IMR-90 (cell line): ENCODE data around the gene GABPB2. TPM values are rescaled to one million over a fixed set of nuclear protein-coding genes. Genes with fewer than 3 reads are reported as not detected.

Experiments used
- ATAC-seq: fragments of 200-7000 bp; cut with Tn5 transposase; 2 replicates; pipeline ENCODE4 v1.9.1; 2020; ENCODE audit warnings: low read depth, mild to moderate bottlenecking, moderate library complexity
- BruUV-seq: library from RNA; stranded (reverse); fragments of 400-500 nt; replicated peaks from 2 replicates; lab custom pipeline; 2021; lab: Mats Ljungman, UMichigan
- CTCF ChIA-PET: fragments of 300-600 bp; formaldehyde crosslinking; extraction: SDS; loops from one replicate; lab custom pipeline; 2021; ENCODE audit warnings: antibody characterized with exemption; lab: Yijun Ruan, JAX
- POLR2A ChIA-PET: fragments of 300-600 bp; sonication (Branson Sonifier 250); formaldehyde crosslinking; loops from one replicate; lab custom pipeline; 2022; ENCODE audit warnings: antibody characterized with exemption; ENCODE audit not compliant: unreplicated experiment; lab: Charles Lee
- DNase-seq: peaks from one replicate; pipeline ENCODE4 v3.0.0; 2013
- H2AFZ ChIP-seq: replicated peaks from 2 replicates; pipeline ENCODE3; 2013; ENCODE audit warnings: low read length, mild to moderate bottlenecking; ENCODE audit not compliant: poor library complexity
- H2AK5ac ChIP-seq: 2 replicates; pipeline ENCODE4 v1.6.1; 2013; ENCODE audit warnings: low read depth, low read length, inconsistent platforms
- H2AK9ac ChIP-seq: replicated peaks from 2 replicates; pipeline ENCODE3; 2013; ENCODE audit warnings: mild to moderate bottlenecking, low read depth, low read length, moderate library complexity; ENCODE audit not compliant: poor library complexity
- H2BK120ac ChIP-seq: 2 replicates; pipeline ENCODE4 v1.6.1; 2013; ENCODE audit warnings: low read depth, low read length, inconsistent platforms
- H2BK15ac ChIP-seq: 3 replicates; pipeline ENCODE4 v1.6.1; 2013; ENCODE audit warnings: low read depth, low read length, inconsistent platforms
- H2BK20ac ChIP-seq: 2 replicates; pipeline ENCODE4 v1.6.1; 2013; ENCODE audit warnings: low read depth, mild to moderate bottlenecking, inconsistent platforms, low read length, moderate library complexity
- H2BK5ac ChIP-seq: 2 replicates; pipeline ENCODE4 v1.6.1; 2013; ENCODE audit warnings: mild to moderate bottlenecking, low read depth, low read length, inconsistent platforms; ENCODE audit not compliant: poor library complexity, severe bottlenecking
- H3K14ac ChIP-seq: replicated peaks from 2 replicates; pipeline ENCODE4 v1.6.1; 2013; ENCODE audit warnings: low read depth, low read length, inconsistent platforms
- H3K18ac ChIP-seq: 2 replicates; pipeline ENCODE4 v1.6.1; 2013; ENCODE audit warnings: low read depth, low read length, control low read depth
- H3K23ac ChIP-seq: 2 replicates; pipeline ENCODE4 v1.6.1; 2013; ENCODE audit warnings: low read depth, low read length, inconsistent platforms
- H3K27ac ChIP-seq: 2 replicates; pipeline ENCODE4 v1.5.1; 2013; ENCODE audit warnings: mild to moderate bottlenecking, control low read depth, low read length; ENCODE audit not compliant: insufficient read depth
- H3K27me3 ChIP-seq: 2 replicates; pipeline ENCODE4 v1.6.1; 2013; ENCODE audit warnings: low read length; ENCODE audit not compliant: control insufficient read depth, insufficient read depth
- H3K36me3 ChIP-seq: 2 replicates; pipeline ENCODE4 v1.6.1; 2013; ENCODE audit warnings: low read length, mixed read lengths; ENCODE audit not compliant: control insufficient read depth, insufficient read depth
- H3K4ac ChIP-seq: 2 replicates; pipeline ENCODE4 v1.6.1; 2013; ENCODE audit warnings: low read depth, low read length, inconsistent platforms
- H3K4me1 ChIP-seq: 2 replicates; pipeline ENCODE4 v1.6.1; 2013; ENCODE audit warnings: low read length, mixed read lengths; ENCODE audit not compliant: control insufficient read depth, insufficient read depth
- H3K4me2 ChIP-seq: 2 replicates; pipeline ENCODE4 v1.6.1; 2013; ENCODE audit warnings: low read depth, mild to moderate bottlenecking, control low read depth, low read length, moderate library complexity
- H3K4me3 ChIP-seq: 2 replicates; pipeline ENCODE4 v1.5.1; 2013; ENCODE audit warnings: low read depth, mild to moderate bottlenecking, control low read depth, low read length, moderate library complexity; ENCODE audit not compliant: insufficient read depth
- H3K56ac ChIP-seq: 2 replicates; pipeline ENCODE4 v1.6.1; 2013; ENCODE audit warnings: low read length, inconsistent platforms; ENCODE audit not compliant: insufficient read depth; ENCODE audit errors: extremely low read depth
- H3K79me1 ChIP-seq, 2 experiments: 2 replicates each; pipeline ENCODE4 v1.6.1; 2013; ENCODE audit warnings: low read length in 2 of 2, inconsistent platforms in 1 of 2, low read depth in 1 of 2
- H3K9ac ChIP-seq: 2 replicates; pipeline ENCODE4 v1.6.1; 2013; ENCODE audit warnings: low read depth, low read length, control low read depth
- H3K9me1 ChIP-seq: 2 replicates; pipeline ENCODE4 v1.6.1; 2013; ENCODE audit warnings: low read length, inconsistent platforms; ENCODE audit not compliant: insufficient read depth
- H3K9me3 ChIP-seq: 2 replicates; pipeline ENCODE4 v1.6.1; 2013; ENCODE audit warnings: low read length; ENCODE audit not compliant: control insufficient read depth, insufficient read depth
- H4K20me1 ChIP-seq: 2 replicates; pipeline ENCODE4 v1.6.1; 2013; ENCODE audit warnings: low read length, inconsistent platforms; ENCODE audit not compliant: insufficient read depth
- H4K5ac ChIP-seq: 2 replicates; pipeline ENCODE4 v1.6.1; 2013; ENCODE audit warnings: mild to moderate bottlenecking, low read depth, low read length, control low read depth
- H4K8ac ChIP-seq, 2 experiments: 2 replicates each; pipeline ENCODE4 v1.6.1; 2013; ENCODE audit warnings: low read depth in 2 of 2, low read length in 2 of 2, control low read depth in 1 of 2, inconsistent platforms in 1 of 2
- H4K91ac ChIP-seq: 2 replicates; pipeline ENCODE4 v1.6.1; 2013; ENCODE audit warnings: low read depth, low read length, inconsistent platforms; ENCODE audit not compliant: insufficient read depth
- BHLHE40 ChIP-seq: fragments of 150-350 bp; IDR thresholded peaks from 2 replicates; pipeline ENCODE4 v1.6.1; 2016; ENCODE audit warnings: mild to moderate bottlenecking, low read depth, low read length
- CEBPB ChIP-seq: IDR thresholded peaks from 2 replicates; pipeline ENCODE4 v1.6.1; 2012; ENCODE audit warnings: low read depth, low read length, improper control_type of control experiment
- MAFK ChIP-seq: IDR thresholded peaks from 2 replicates; pipeline ENCODE4 v1.6.1; 2012; ENCODE audit warnings: low read depth, low read length, improper control_type of control experiment
- MXI1 ChIP-seq: IDR thresholded peaks from 2 replicates; pipeline ENCODE4 v1.6.1; 2012; ENCODE audit warnings: low read depth, mild to moderate bottlenecking, low read length, moderate library complexity, borderline replicate concordance
- NFE2L2 ChIP-seq: fragments of 150-350 bp; IDR thresholded peaks from 2 replicates; pipeline ENCODE4 v1.6.1; 2016; ENCODE audit warnings: low read depth, mild to moderate bottlenecking, low read length
- POLR2A ChIP-seq: IDR thresholded peaks from 2 replicates; pipeline ENCODE4 v1.6.1; 2012; ENCODE audit warnings: mild to moderate bottlenecking, low read depth, low read length
- RAD21 ChIP-seq: IDR thresholded peaks from 2 replicates; pipeline ENCODE4 v1.6.1; 2012; ENCODE audit warnings: low read length, improper control_type of control experiment
- RCOR1 ChIP-seq: IDR thresholded peaks from 2 replicates; pipeline ENCODE4 v1.6.1; 2012; ENCODE audit warnings: mild to moderate bottlenecking, low read length, improper control_type of control experiment; ENCODE audit not compliant: insufficient replicate concordance
- RFX5 ChIP-seq: IDR thresholded peaks from 2 replicates; pipeline ENCODE4 v1.8.0; 2012; ENCODE audit warnings: low read depth, mild to moderate bottlenecking, low read length, moderate library complexity
- USF2 ChIP-seq: fragments of 150-350 bp; IDR thresholded peaks from 2 replicates; pipeline ENCODE4 v1.6.1; 2017; ENCODE audit warnings: mild to moderate bottlenecking, antibody characterized with exemption, low read length, low read depth
- WGBS, 2 experiments: methylation state at CpG; one replicate each; pipeline versions ENCODE4 v1.1.5 to v1.1.7; 2013; ENCODE audit warnings: missing lambda C conversion rate in 2 of 2; ENCODE audit not compliant: insufficient read length in 1 of 2; ENCODE audit errors: extremely low coverage in 2 of 2; 5-methylcytosine and 5-hydroxymethylcytosine counted together
- dilution Hi-C: fragments of 300-500 bp; cut with HindIII; formaldehyde crosslinking; loops from one replicate; pipeline ENCODE4 v1.14.3; 2018; ENCODE audit warnings: low sequenced_read_pairs; ENCODE audit not compliant: unreplicated experiment
- in situ Hi-C: fragments of 300-500 bp; cut with MboI; formaldehyde crosslinking; loops from 3 replicates; pipeline ENCODE4 v1.14.3; 2019; ENCODE audit warnings: low sequenced_read_pairs, inconsistent platforms, mixed read lengths
- intact Hi-C: fragments of 100-400 bp; cut with micrococcal nuclease; formaldehyde crosslinking; loops from 2 replicates; pipeline ENCODE4 v1.10.0; 2022
- polyA plus RNA-seq, 3 experiments: library from polyadenylated mRNA; depleted of rRNA; stranded (reverse); fragments of >200 nt; gene quantifications; 2 replicates each; pipeline ENCODE4 v1.2.3, GENCODE V29; 2012; ENCODE audit warnings: low replicate concordance in 1 of 3
- total RNA-seq: library from RNA; depleted of rRNA; stranded (reverse); fragments of >200 nt; gene quantifications from 2 replicates; pipeline ENCODE4 v1.2.3, GENCODE V29; 2012

Gene GABPB2
- total and polyA plus RNA-seq, 2 of the 4 experiments (the other 2 are of a cell fraction): 7.5 to 12.9 TPM

DNA sequence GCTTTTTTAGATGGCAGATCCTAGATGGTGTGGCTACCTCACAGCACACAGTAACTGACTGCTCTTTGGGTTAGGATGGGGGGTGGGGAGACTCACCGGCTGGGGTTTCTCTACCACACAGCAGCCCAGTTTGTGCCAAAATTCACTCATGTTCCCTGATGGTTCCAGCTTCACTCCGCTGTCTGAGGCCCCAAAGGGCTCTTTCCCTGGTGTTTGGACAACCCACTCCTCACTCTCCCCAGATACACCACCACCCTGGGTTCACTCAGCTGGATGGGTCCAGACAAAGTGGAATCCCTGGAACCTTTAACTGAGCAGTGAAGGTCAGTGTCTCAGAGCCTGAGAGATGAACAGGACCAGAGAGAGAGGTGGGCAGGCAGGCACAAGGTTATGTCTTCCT is 15.0 kb upstream of the GABPB2 start:
- no peak overlapping the region for H3K4ac ChIP-seq
- TF ChIP-seq NFE2L2: no peak
- no peak for TF ChIP-seq BHLHE40
- no peak for TF ChIP-seq USF2
- no peak for TF ChIP-seq POLR2A
- no peak for TF ChIP-seq MAFK
- TF ChIP-seq RAD21: no peak
- TF ChIP-seq RCOR1: no peak
- no peak for TF ChIP-seq CEBPB
- TF ChIP-seq RFX5: no peak
- no peak for TF ChIP-seq MXI1
- peaks cover 9% of the 10 kb centered on the region for H3K4me1 ChIP-seq
- H3K23ac ChIP-seq: no peak overlapping the region
- H3K4me3 ChIP-seq: no peak overlapping the region
- H2BK120ac ChIP-seq: no peak overlapping the region
- peaks cover 28 to 82% of the 10 kb centered on the region in 2 experiments for H3K79me1 ChIP-seq
- H3K36me3 ChIP-seq: peaks cover 50% of the 10 kb centered on the region
- no peak overlapping the region for H3K56ac ChIP-seq
- no peak overlapping the region for H2AK5ac ChIP-seq
- DNase-seq: no peak
- H4K5ac ChIP-seq: no peak overlapping the region
- no peak overlapping the region for H2BK15ac ChIP-seq
- no CpG with 5 or more reads among the region's 2 CpGs for WGBS, 2 experiments
- no peak overlapping the region for H2BK20ac ChIP-seq
- intact Hi-C loops (no loop called here), dilution Hi-C loops (no loop called here), in situ Hi-C loops (no loop called here)
- no peak overlapping the region for H4K8ac ChIP-seq
- H3K9me1 ChIP-seq: peaks cover 23% of the 10 kb centered on the region
- no peak overlapping the region for H3K14ac ChIP-seq
- no peak overlapping the region for H4K91ac ChIP-seq
- no peak overlapping the region for H3K4me2 ChIP-seq
- CTCF ChIA-PET: no interaction called here
- no peaks in the 10 kb centered on the region for H3K27me3 ChIP-seq
- H3K18ac ChIP-seq: no peak overlapping the region
- POLR2A ChIA-PET: no interaction called here
- no peak for ATAC-seq
- H2AK9ac ChIP-seq: no peak overlapping the region
- no peak overlapping the region for H2AFZ ChIP-seq
- no TSS peak for BruUV-seq
- H2BK5ac ChIP-seq: no peak overlapping the region
- H3K9me3 ChIP-seq: no peaks in the 10 kb centered on the region
- H4K20me1 ChIP-seq: peaks cover 53% of the 10 kb centered on the region
- H3K27ac ChIP-seq: no peak overlapping the region
- no peak overlapping the region; the same call in 1 of the 2 replicates for H3K9ac ChIP-seq
